GM12878 (cell line): ENCODE results near the gene FAM163B. TPM values are rescaled to one million over a fixed set of nuclear protein-coding genes. Genes with fewer than 3 reads are reported as not detected.

Experiments
- ATAC-seq: fragments of 200-7000 bp; cut with Tn5 transposase; 3 replicates; pipeline ENCODE4 v1.9.1; 2020; ENCODE audit warnings: mild to moderate bottlenecking, moderate library complexity
- BruUV-seq: library from RNA; stranded (reverse); fragments of 400-500 nt; replicated peaks from 2 replicates; lab custom pipeline; 2021; lab: Mats Ljungman, UMichigan
- CTCF ChIA-PET: fragments of 300-600 bp; sonication (Branson Sonifier 250); formaldehyde crosslinking; extraction: SDS; loops from one replicate; lab custom pipeline; 2021; ENCODE audit warnings: inconsistent platforms; lab: Yijun Ruan, JAX
- POLR2A ChIA-PET: fragments of 350-600 bp; formaldehyde crosslinking; extraction: SDS; loops from one replicate; lab custom pipeline; 2021; ENCODE audit warnings: inconsistent platforms; lab: Charles Lee
- RAD21 ChIA-PET: fragments of 300-600 bp; sonication (Branson Sonifier 250); formaldehyde crosslinking; loops from one replicate; lab custom pipeline; 2023; ENCODE audit warnings: antibody characterized with exemption; ENCODE audit not compliant: unreplicated experiment; lab: Charles Lee
- SMC1A ChIA-PET: fragments of 300-600 bp; sonication (Branson Sonifier 250); formaldehyde crosslinking; loops from one replicate; lab custom pipeline; 2023; ENCODE audit not compliant: unreplicated experiment, uncharacterized antibody; lab: Charles Lee
- DNase-seq: peaks from one replicate; pipeline ENCODE4 v3.0.0-alpha.2; 2011; ENCODE audit warnings: low read depth, low spot score
- FAIRE-seq: peaks from 3 replicates; lab custom pipeline; 2011; peaks lifted over from hg19 to GRCh38; lab: Jason Lieb, UNC
- H2AFZ ChIP-seq: 2 replicates; pipeline ENCODE4 v1.6.0; 2011; ENCODE audit warnings: low read depth, low read length, control low read depth; ENCODE audit not compliant: control insufficient read depth
- H3K27ac ChIP-seq: 2 replicates; pipeline ENCODE4 v1.5.1; 2011; ENCODE audit warnings: control low read depth; ENCODE audit not compliant: control insufficient read depth, insufficient read depth
- H3K27me3 ChIP-seq, 2 experiments: replicated peaks in 1 of 2; 2 replicates each; pipeline versions ENCODE4 v1.6.0 to v1.6.1; 2011; ENCODE audit warnings: low read length in 1 of 2; ENCODE audit not compliant: control insufficient read depth in 2 of 2, insufficient read depth in 2 of 2
- H3K36me3 ChIP-seq, 2 experiments: 2 replicates each; pipeline ENCODE4 v1.5.1; 2011; ENCODE audit warnings: low read length in 1 of 2; ENCODE audit not compliant: control insufficient read depth in 2 of 2, insufficient read depth in 2 of 2
- H3K4me1 ChIP-seq: 2 replicates; pipeline ENCODE4 v1.6.1; 2011; ENCODE audit warnings: mild to moderate bottlenecking, low read length, moderate library complexity, mixed read lengths; ENCODE audit not compliant: control insufficient read depth, insufficient read depth
- H3K4me2 ChIP-seq: 2 replicates; pipeline ENCODE4 v1.6.0; 2011; ENCODE audit warnings: control low read depth; ENCODE audit not compliant: control insufficient read depth, insufficient read depth
- H3K4me3 ChIP-seq: fragments of 200-600 bp; sonication (generic); 2 replicates; pipeline ENCODE4 v1.5.1; 2016
- H3K79me2 ChIP-seq: 2 replicates; pipeline ENCODE4 v1.6.0; 2011; ENCODE audit warnings: low read length; ENCODE audit not compliant: control insufficient read depth, insufficient read depth
- H3K9ac ChIP-seq: 2 replicates; pipeline ENCODE4 v1.8.0; 2011; ENCODE audit warnings: low read length, control low read depth, mixed read lengths; ENCODE audit not compliant: control insufficient read depth, insufficient read depth
- H3K9me3 ChIP-seq: replicated peaks from 3 replicates; pipeline ENCODE4 v1.5.1; 2011; ENCODE audit warnings: mild to moderate bottlenecking, low read length; ENCODE audit not compliant: control insufficient read depth, insufficient read depth
- H4K20me1 ChIP-seq: 2 replicates; pipeline ENCODE4 v1.6.0; 2011; ENCODE audit not compliant: control insufficient read depth, insufficient read depth
- ATF3 ChIP-seq: IDR thresholded peaks from 2 replicates; pipeline ENCODE4 v1.6.1; 2011; ENCODE audit warnings: low read depth, mild to moderate bottlenecking, low read length, moderate library complexity, borderline replicate concordance; ENCODE audit errors: extremely low read depth
- EP300 ChIP-seq, 2 experiments: fragments of 150-350 bp in 1 of 2; IDR thresholded peaks; 2 replicates each; pipeline ENCODE4 v1.6.1; 2011 to 2012; ENCODE audit warnings: low read depth in 2 of 2, low read length in 2 of 2, borderline replicate concordance in 1 of 2, improper control_type of control experiment in 1 of 2, inconsistent platforms in 1 of 2; ENCODE audit not compliant: control insufficient read depth in 1 of 2
- GATAD2B ChIP-seq: fragments of 450-650 bp; conservative IDR thresholded peaks from 2 replicates; pipeline ENCODE4 v1.6.1; 2017; ENCODE audit warnings: low read depth, mild to moderate bottlenecking, moderate library complexity
- KAT2A ChIP-seq: conservative IDR thresholded peaks from 2 replicates; pipeline ENCODE4 v1.6.1; 2011; ENCODE audit warnings: low read depth, low read length; ENCODE audit not compliant: control insufficient read depth
- MEF2B ChIP-seq: fragments of 450-650 bp; IDR thresholded peaks from 2 replicates; pipeline ENCODE4 v1.6.1; 2018; ENCODE audit warnings: mild to moderate bottlenecking, moderate library complexity; ENCODE audit not compliant: partially characterized antibody, poor library complexity, severe bottlenecking
- NFIC ChIP-seq: IDR thresholded peaks from 2 replicates; pipeline ENCODE4 v1.6.1; 2012; ENCODE audit warnings: low read depth, mild to moderate bottlenecking, inconsistent platforms, low read length, moderate library complexity
- NR2C2 ChIP-seq: IDR thresholded peaks from 2 replicates; pipeline ENCODE4 v1.6.1; 2011; ENCODE audit warnings: borderline replicate concordance, low read depth; ENCODE audit not compliant: control insufficient read depth, insufficient read length
- PML ChIP-seq: IDR thresholded peaks from 2 replicates; pipeline ENCODE4 v1.6.1; 2012; ENCODE audit warnings: low read length, inconsistent platforms
- POLR2A ChIP-seq: IDR thresholded peaks from 2 replicates; pipeline ENCODE4 v1.6.1; 2011; ENCODE audit warnings: low read depth, mild to moderate bottlenecking, low read length
- RAD51 ChIP-seq: fragments of 450-650 bp; IDR thresholded peaks from 2 replicates; pipeline ENCODE4 v1.6.1; 2016; ENCODE audit warnings: moderate library complexity, mild to moderate bottlenecking, inconsistent platforms
- ZSCAN29 ChIP-seq: fragments of 450-650 bp; IDR thresholded peaks from 2 replicates; pipeline ENCODE4 v1.6.1; 2017; ENCODE audit warnings: mild to moderate bottlenecking, moderate library complexity
- ZZZ3 ChIP-seq: IDR thresholded peaks from 2 replicates; pipeline ENCODE4 v1.6.1; 2011; ENCODE audit warnings: low read depth; ENCODE audit not compliant: control insufficient read depth, insufficient read length
- WGBS: methylation state at CpG from one replicate; pipeline ENCODE4 v1.1.6; 2016; ENCODE audit warnings: low lambda C conversion rate; ENCODE audit not compliant: insufficient replicate concordance, insufficient coverage; ENCODE audit errors: missing lambda C conversion rate; 5-methylcytosine and 5-hydroxymethylcytosine counted together
- in situ Hi-C: fragments of 300-500 bp; cut with MboI; formaldehyde crosslinking; loops from 9 replicates; pipeline ENCODE4 v1.14.3; 2018; ENCODE audit warnings: mixed read lengths
- intact Hi-C: fragments of 100-400 bp; cut with micrococcal nuclease; formaldehyde crosslinking; loops from one replicate; pipeline ENCODE4 v1.14.2; 2022; ENCODE audit not compliant: unreplicated experiment
- polyA plus RNA-seq, 11 experiments: library from polyadenylated mRNA; depleted of rRNA in 4 of 11; unstranded in 6 of 11; stranded (reverse) in 5 of 11; fragments of >200 nt; fragmentation: Nextera tagmentation in 4 of 11; fragmentation: Illumina TruSeq in 1 of 11; extraction: Ambion mirVana in 4 of 11; extraction: Trizol in 1 of 11; gene quantifications; 1 replicate in 1 of 11; 2 replicates in 10 of 11; pipeline versions ENCODE4 v1.2.1 to v1.2.3, GENCODE V29; 2011 to 2016; ENCODE audit warnings: inconsistent platforms in 2 of 11, missing spikeins in 2 of 11, low read depth in 1 of 11
- total RNA-seq, 4 experiments: library from RNA; depleted of rRNA in 3 of 4; stranded (reverse); fragments of >200 nt in 3 of 4; fragmentation: Illumina TruSeq in 1 of 4; extraction: Trizol in 1 of 4; gene quantifications; 2 replicates each; pipeline versions ENCODE4 v1.2.1 to v1.2.3, GENCODE V29; 2013 to 2021

FAM163B gene
- total and polyA plus RNA-seq, 10 of the 15 experiments (the other 5 are each of a cell fraction or from before 2014, with no cell fraction given) = not detected

- POLR2A ChIA-PET = no interaction called here
- CTCF ChIA-PET = no interaction called here
- in situ Hi-C loops = loop anchor here (5.0 to 25.0 kb wide), 2 partner anchors 477 to 562 kb away; no protein-coding TSS in a partner anchor
- DNase-seq = no peak
- no peak overlapping the region for H3K9ac ChIP-seq
- H4K20me1 ChIP-seq = no peaks in the 10 kb centered on the region
- BruUV-seq = no TSS peak
- H3K9me3 ChIP-seq = no peaks in the 10 kb centered on the region
- SMC1A ChIA-PET = no interaction called here
- H3K4me2 ChIP-seq = no peak overlapping the region
- TF ChIP-seq RAD51 = no peak
- TF ChIP-seq MEF2B = no peak
- no peak for TF ChIP-seq ZZZ3
- TF ChIP-seq ZSCAN29 = no peak
- TF ChIP-seq NR2C2 = no peak
- no peak for TF ChIP-seq GATAD2B
- no peak for TF ChIP-seq PML
- TF ChIP-seq EP300 (IDR thresholded peaks at IDR 0.05; ENCODE audit: borderline replicate concordance in 1 of 2, control insufficient read depth in 1 of 2, low read depth in 2 of 2, low read length in 2 of 2) = no peak
- TF ChIP-seq POLR2A = no peak
- no peak for TF ChIP-seq KAT2A
- TF ChIP-seq ATF3 = no peak
- TF ChIP-seq NFIC = no peak
- TF ChIP-seq, all 136 proteins: peak for 0
- FAIRE-seq (no peak), ATAC-seq (no peak)
- Histone ChIP-seq H3K36me3 (no peaks in the 10 kb centered on the region), H3K4me3 (no peak overlapping the region), H3K79me2 (no peaks in the 10 kb centered on the region), H2AFZ (no peak overlapping the region), H3K4me1 (no peaks in the 10 kb centered on the region; the same call in 1 of the 2 replicates), H3K27ac (no peak overlapping the region), H3K27me3 (peaks cover 8% of the 10 kb centered on the region in 2 experiments; a peak in 2 of 4 replicates)
- intact Hi-C loops = no loop called here
- 41% methylated on average over 12 of the region's 13 CpGs for WGBS
- RAD21 ChIA-PET = no interaction called here
These were observed 73.8 kb downstream of the FAM163B start for GRCh38 chr9:133535306-133535877.
